ENCODE data around the gene PDE4B. TPM values are rescaled to one million over a fixed set of nuclear protein-coding genes. Genes with fewer than 3 reads are reported as not detected.
A peak's percentile ranks its signal among the peaks of the same experiment; 100 is the strongest.

Gene PDE4B
- total RNA-seq, 2 donors from 2014 or later: 18.1 to 55.4 TPM

- H3K27ac ChIP-seq: no peak overlapping the region
Observed at GRCh38 chr1:66296370-66296769, 503.7 kb downstream of the PDE4B start.

GRCh38 chr1:66296951-66297350 lies 504.3 kb downstream of the PDE4B start:
- intact Hi-C loops (cut with DNase I): no loop called here

More at GRCh38 chr1:66296370-66296769, 503.7 kb downstream of the PDE4B start:
- Histone ChIP-seq H3K27me3 (replicated peaks; ENCODE audit: insufficient read depth) (no peaks in the 10 kb centered on the region), H3K4me3 (no peak overlapping the region), H3K36me3 (no peaks in the 10 kb centered on the region), H3K9me3 (no peaks in the 10 kb centered on the region), H3K4me1 (replicated peaks) (no peaks in the 10 kb centered on the region)
- 96% methylated on average over 1 of the region's 1 CpG for WGBS
- DNase-seq (ENCODE audit: low spot score): no peak
- intact Hi-C loops (cut with DNase I): no loop called here
- no peak for TF ChIP-seq POLR2AphosphoS5 (IDR thresholded peaks at IDR 0.05)
- no peak for TF ChIP-seq POLR2A (IDR thresholded peaks at IDR 0.05)
- TF ChIP-seq CTCF (IDR thresholded peaks at IDR 0.05): no peak

GRCh38 chr1:66298464-66298863 lies 505.8 kb downstream of the PDE4B start:
- DNase-seq (ENCODE audit: low spot score): peak; percentile 70
- Histone ChIP-seq H3K27ac (no peak overlapping the region), H3K4me3 (no peak overlapping the region), H3K36me3 (no peaks in the 10 kb centered on the region), H3K4me1 (replicated peaks) (no peaks in the 10 kb centered on the region), H3K9me3 (no peaks in the 10 kb centered on the region), H3K27me3 (replicated peaks; ENCODE audit: insufficient read depth) (no peaks in the 10 kb centered on the region)
- 30% methylated on average over 1 of the region's 1 CpG for WGBS
- TF ChIP-seq POLR2AphosphoS5 (IDR thresholded peaks at IDR 0.05) (peak; percentile 49), CTCF (IDR thresholded peaks at IDR 0.05) (no peak)
- intact Hi-C loops (cut with DNase I): no loop called here

More at GRCh38 chr1:66296951-66297350, 504.3 kb downstream of the PDE4B start:
- H3K4me3 ChIP-seq: no peak overlapping the region
- H3K36me3 ChIP-seq: no peaks in the 10 kb centered on the region
- no peaks in the 10 kb centered on the region for H3K9me3 ChIP-seq
- H3K27me3 ChIP-seq (replicated peaks; ENCODE audit: insufficient read depth): no peaks in the 10 kb centered on the region
- H3K27ac ChIP-seq: no peak overlapping the region
- WGBS: 87% methylated on average over 6 of the region's 6 CpGs
- TF ChIP-seq POLR2A (IDR thresholded peaks at IDR 0.05): no peak
- H3K4me1 ChIP-seq (replicated peaks): no peaks in the 10 kb centered on the region
- DNase-seq (ENCODE audit: low spot score): no peak

- WGBS: 79% methylated on average over 7 of the region's 7 CpGs
- H3K36me3 ChIP-seq: no peaks in the 10 kb centered on the region
- intact Hi-C loops (cut with DNase I): no loop called here
- no peaks in the 10 kb centered on the region for H3K4me1 ChIP-seq (replicated peaks)
- DNase-seq (ENCODE audit: low spot score): no peak
- H3K9me3 ChIP-seq: no peaks in the 10 kb centered on the region
- H3K27me3 ChIP-seq (replicated peaks; ENCODE audit: insufficient read depth): no peaks in the 10 kb centered on the region
- H3K4me3 ChIP-seq: no peak overlapping the region
- H3K27ac ChIP-seq: no peak overlapping the region
- no peak for TF ChIP-seq POLR2A (IDR thresholded peaks at IDR 0.05)
- TF ChIP-seq CTCF (IDR thresholded peaks at IDR 0.05): no peak
- TF ChIP-seq POLR2AphosphoS5 (IDR thresholded peaks at IDR 0.05): no peak
Observed at GRCh38 chr1:66300280-66300971, 507.7 kb downstream of the PDE4B start.

GRCh38 chr1:66300972-66301451 lies 508.3 kb downstream of the PDE4B start:
- Histone ChIP-seq H3K27me3 (replicated peaks; ENCODE audit: insufficient read depth) (no peaks in the 10 kb centered on the region), H3K4me3 (no peak overlapping the region), H3K9me3 (no peaks in the 10 kb centered on the region), H3K36me3 (no peaks in the 10 kb centered on the region), H3K27ac (no peak overlapping the region), H3K4me1 (replicated peaks) (no peaks in the 10 kb centered on the region)
- no peak for DNase-seq (ENCODE audit: low spot score)
- intact Hi-C loops (cut with DNase I): no loop called here
- TF ChIP-seq POLR2A (IDR thresholded peaks at IDR 0.05) (no peak), POLR2AphosphoS5 (IDR thresholded peaks at IDR 0.05) (no peak), CTCF (IDR thresholded peaks at IDR 0.05) (no peak)
- 73% methylated on average over 4 of the region's 4 CpGs for WGBS
